WTC11 (cell line): ENCODE results near the gene HS3ST3A1. TPM values are rescaled to one million over a fixed set of nuclear protein-coding genes. Genes with fewer than 3 reads are reported as not detected.

Experiments
- AFF4 ChIP-seq: sonication (generic); formaldehyde crosslinking; IDR thresholded peaks from 2 replicates; pipeline ENCODE4 v1.8.1; 2023; ENCODE audit warnings: mild to moderate bottlenecking, missing genetic modification reagents, borderline replicate concordance
- CDX4 ChIP-seq: fragments of 250-450 bp; sonication (Bioruptor Pico); IDR thresholded peaks from 2 replicates; pipeline ENCODE4 v1.9.0; 2021; ENCODE audit warnings: moderate library complexity, mild to moderate bottlenecking, inconsistent platforms, borderline replicate concordance
- CREB1 ChIP-seq: sonication (generic); formaldehyde crosslinking; IDR thresholded peaks from 2 replicates; pipeline ENCODE4 v1.8.0; 2023; ENCODE audit warnings: mild to moderate bottlenecking, missing genetic modification reagents
- CREM ChIP-seq: sonication (generic); formaldehyde crosslinking; IDR thresholded peaks from 2 replicates; pipeline ENCODE4 v1.8.1; 2022; ENCODE audit warnings: mild to moderate bottlenecking, missing genetic modification reagents, moderate library complexity
- E2F1 ChIP-seq: sonication (generic); formaldehyde crosslinking; IDR thresholded peaks from 2 replicates; pipeline ENCODE4 v1.8.0; 2022; ENCODE audit warnings: mild to moderate bottlenecking, missing genetic modification reagents
- E2F4 ChIP-seq: sonication (generic); formaldehyde crosslinking; IDR thresholded peaks from 2 replicates; pipeline ENCODE4 v1.8.1; 2022; ENCODE audit warnings: low read depth, mild to moderate bottlenecking, moderate library complexity, missing genetic modification reagents, borderline replicate concordance
- ELF4 ChIP-seq: sonication (generic); formaldehyde crosslinking; IDR thresholded peaks from 2 replicates; pipeline ENCODE4 v1.8.1; 2022; ENCODE audit warnings: low read depth, mild to moderate bottlenecking, moderate library complexity, missing genetic modification reagents
- ETV6 ChIP-seq: sonication (generic); formaldehyde crosslinking; IDR thresholded peaks from 2 replicates; pipeline ENCODE4 v1.8.1; 2022; ENCODE audit warnings: mild to moderate bottlenecking, missing genetic modification reagents
- FOXP4 ChIP-seq: sonication (generic); formaldehyde crosslinking; IDR thresholded peaks from 2 replicates; pipeline ENCODE4 v1.8.0; 2022; ENCODE audit warnings: mild to moderate bottlenecking, missing genetic modification reagents
- GABPB1 ChIP-seq: sonication (generic); formaldehyde crosslinking; IDR thresholded peaks from 2 replicates; pipeline ENCODE4 v1.8.1; 2023; ENCODE audit warnings: mild to moderate bottlenecking, missing genetic modification reagents
- GRHL2 ChIP-seq: fragments of 250-450 bp; sonication (Bioruptor Pico); IDR thresholded peaks from 2 replicates; pipeline ENCODE4 v1.8.0; 2022; ENCODE audit warnings: mild to moderate bottlenecking, moderate library complexity; ENCODE audit not compliant: insufficient replicate concordance, severe bottlenecking
- IRF2 ChIP-seq: sonication (generic); formaldehyde crosslinking; IDR thresholded peaks from 2 replicates; pipeline ENCODE4 v1.8.0; 2022; ENCODE audit warnings: low read depth, missing genetic modification reagents, borderline replicate concordance
- MAX ChIP-seq: sonication (generic); formaldehyde crosslinking; IDR thresholded peaks from 2 replicates; pipeline ENCODE4 v1.8.0; 2022; ENCODE audit warnings: mild to moderate bottlenecking, missing genetic modification reagents
- MXD4 ChIP-seq: fragments of 250-450 bp; sonication (Bioruptor Pico); IDR thresholded peaks from 2 replicates; pipeline ENCODE4 v1.8.0; 2021; ENCODE audit warnings: mild to moderate bottlenecking, moderate library complexity, borderline replicate concordance
- NFE2L1 ChIP-seq: sonication (generic); formaldehyde crosslinking; IDR thresholded peaks from 2 replicates; pipeline ENCODE4 v1.8.1; 2023; ENCODE audit warnings: missing genetic modification reagents
- NFYB ChIP-seq: sonication (generic); formaldehyde crosslinking; conservative IDR thresholded peaks from 2 replicates; pipeline ENCODE4 v1.8.0; 2022; ENCODE audit warnings: low read depth, missing genetic modification reagents
- OVOL2 ChIP-seq: fragments of 250-450 bp; sonication (Bioruptor Pico); IDR thresholded peaks from 2 replicates; pipeline ENCODE4 v1.9.0; 2021; ENCODE audit warnings: mild to moderate bottlenecking, borderline replicate concordance
- PRDM15 ChIP-seq: sonication (generic); formaldehyde crosslinking; IDR thresholded peaks from 2 replicates; pipeline ENCODE4 v1.8.0; 2022; ENCODE audit warnings: missing genetic modification reagents
- PRRX2 ChIP-seq: fragments of 250-450 bp; sonication (Bioruptor Pico); IDR thresholded peaks from 2 replicates; pipeline ENCODE4 v1.8.0; 2021; ENCODE audit warnings: mild to moderate bottlenecking
- SP1 ChIP-seq: sonication (generic); formaldehyde crosslinking; conservative IDR thresholded peaks from 2 replicates; pipeline ENCODE4 v1.8.1; 2022; ENCODE audit warnings: missing genetic modification reagents
- ZNF219 ChIP-seq: sonication (generic); formaldehyde crosslinking; IDR thresholded peaks from 2 replicates; pipeline ENCODE4 v1.8.0; 2023; ENCODE audit warnings: missing genetic modification reagents, mild to moderate bottlenecking, borderline replicate concordance
- ZNF396 ChIP-seq: fragments of 250-450 bp; sonication (Bioruptor Pico); IDR thresholded peaks from 2 replicates; pipeline ENCODE4 v1.8.0; 2021; ENCODE audit warnings: mild to moderate bottlenecking, moderate library complexity, borderline replicate concordance
- ZNF423 ChIP-seq: fragments of 250-450 bp; sonication (Bioruptor Pico); IDR thresholded peaks from 2 replicates; pipeline ENCODE4 v2.1.2; 2022; ENCODE audit warnings: mild to moderate bottlenecking, moderate library complexity
- ZSCAN18 ChIP-seq: fragments of 250-450 bp; sonication (Bioruptor Pico); IDR thresholded peaks from 2 replicates; pipeline ENCODE4 v2.1.2; 2022; ENCODE audit warnings: mild to moderate bottlenecking, moderate library complexity
- total RNA-seq: library from RNA; stranded (reverse); gene quantifications from 3 replicates; pipeline ENCODE4 v1.2.3, GENCODE V29; 2021

The HS3ST3A1 gene
- total RNA-seq, 1 experiment from 2014 or later: 9.7 TPM

- no peak for TF ChIP-seq ELF4 (CRISPR knock-in tag)
- TF ChIP-seq E2F4: no peak
- no peak for TF ChIP-seq MXD4
- TF ChIP-seq AFF4: no peak
- no peak; the same call in 1 of the 2 replicates for TF ChIP-seq FOXP4 (CRISPR knock-in tag)
- TF ChIP-seq PRRX2 (CRISPR knock-in tag): no peak
- peak; percentile 91 for TF ChIP-seq MAX
- TF ChIP-seq ETV6 (CRISPR knock-in tag): peak; percentile 21; the same call in 1 of the 2 replicates
- TF ChIP-seq NFYB (CRISPR knock-in tag): no peak
- peak; percentile 81; the same call in 1 of the 2 replicates for TF ChIP-seq CREM (CRISPR knock-in tag)
- no peak for TF ChIP-seq CREB1
- peak; percentile 45; the same call in 1 of the 2 replicates for TF ChIP-seq PRDM15
- no peak for TF ChIP-seq ZNF219 (CRISPR knock-in tag)
- TF ChIP-seq IRF2: no peak
- TF ChIP-seq NFE2L1 (CRISPR knock-in tag): no peak
- TF ChIP-seq OVOL2: no peak
- no peak; the same call in 1 of the 2 replicates for TF ChIP-seq GABPB1 (CRISPR knock-in tag)
- no peak for TF ChIP-seq CDX4 (CRISPR knock-in tag)
- no peak for TF ChIP-seq ZNF396
- TF ChIP-seq E2F1 (CRISPR knock-in tag): 0 out of 2 replicates have a peak, but pooled peaks have one; percentile 13
- no peak for TF ChIP-seq ZSCAN18 (CRISPR knock-in tag)
- no peak for TF ChIP-seq ZNF423 (CRISPR knock-in tag)
- TF ChIP-seq GRHL2 (CRISPR knock-in tag): no peak
- TF ChIP-seq SP1 (CRISPR knock-in tag): peak; percentile 64; the same call in 1 of the 2 replicates
Measured at GRCh38 chr17:13601776-13602551, at the start of gene HS3ST3A1 (continued).
